Chondrocyte (in vitro differentiated cells): ENCODE measurements around the gene RGMB. TPM values are rescaled to one million over a fixed set of nuclear protein-coding genes. Genes with fewer than 3 reads are reported as not detected.

Experiments used
- DNase-seq: peaks from one replicate; pipeline ENCODE4 v3.0.0; 2021; ENCODE audit warnings: mixed read lengths, low spot score
- H3K27ac Mint-ChIP-seq: one replicate; pipeline ENCODE4 v1.8.0; 2021; ENCODE audit warnings: mild to moderate bottlenecking, moderate library complexity, mixed read lengths; ENCODE audit not compliant: unreplicated experiment
- H3K27me3 Mint-ChIP-seq: 2 replicates; pipeline ENCODE4 v1.8.0; 2021; ENCODE audit warnings: low read depth, mixed read lengths
- H3K36me3 Mint-ChIP-seq: 2 replicates; pipeline ENCODE4 v1.8.0; 2021; ENCODE audit warnings: low read depth, mixed read lengths
- H3K4me1 Mint-ChIP-seq: 2 replicates; pipeline ENCODE4 v1.8.0; 2021; ENCODE audit warnings: low read depth, mild to moderate bottlenecking, mixed read lengths
- H3K4me3 Mint-ChIP-seq: one replicate; pipeline ENCODE4 v1.8.0; 2021; ENCODE audit warnings: mild to moderate bottlenecking, moderate library complexity, mixed read lengths; ENCODE audit not compliant: unreplicated experiment
- H3K9me3 Mint-ChIP-seq: 2 replicates; pipeline ENCODE4 v1.8.0; 2021; ENCODE audit warnings: low read depth, mixed read lengths
- total RNA-seq: library from RNA; stranded (reverse); gene quantifications from 3 replicates; pipeline ENCODE4 v1.2.1, GENCODE V29; 2021
- TF ChIP-seq, protein P1 (sequence below): fragments of 200-600 bp; sonication (generic); IDR thresholded peaks from 2 replicates; pipeline ENCODE4 v1.5.0; 2021; ENCODE audit warnings: antibody characterized with exemption, mild to moderate bottlenecking, moderate library complexity

Gene RGMB
- total RNA-seq, 1 donor from 2014 or later, result 28.5 TPM

DNA sequence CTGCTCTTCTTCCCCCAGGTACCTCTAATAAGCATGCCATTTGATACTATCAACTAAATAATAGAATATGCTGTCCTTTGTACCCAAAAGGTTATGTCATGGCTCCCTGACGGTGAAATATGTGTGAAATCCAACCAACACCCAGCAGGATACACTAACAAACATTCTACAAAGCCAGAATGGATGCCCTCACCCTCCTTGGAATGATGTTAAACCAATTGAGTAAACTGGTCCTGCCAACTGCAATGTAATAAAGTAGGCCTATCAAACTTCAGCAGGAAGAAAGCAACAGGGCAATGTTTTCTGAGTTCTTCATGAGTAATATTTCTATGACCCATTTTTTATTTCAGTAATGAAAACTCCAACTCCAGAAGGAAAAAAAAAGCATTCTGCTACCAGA is 24.9 kb downstream of the RGMB start:
- TF ChIP-seq, protein P1, sequence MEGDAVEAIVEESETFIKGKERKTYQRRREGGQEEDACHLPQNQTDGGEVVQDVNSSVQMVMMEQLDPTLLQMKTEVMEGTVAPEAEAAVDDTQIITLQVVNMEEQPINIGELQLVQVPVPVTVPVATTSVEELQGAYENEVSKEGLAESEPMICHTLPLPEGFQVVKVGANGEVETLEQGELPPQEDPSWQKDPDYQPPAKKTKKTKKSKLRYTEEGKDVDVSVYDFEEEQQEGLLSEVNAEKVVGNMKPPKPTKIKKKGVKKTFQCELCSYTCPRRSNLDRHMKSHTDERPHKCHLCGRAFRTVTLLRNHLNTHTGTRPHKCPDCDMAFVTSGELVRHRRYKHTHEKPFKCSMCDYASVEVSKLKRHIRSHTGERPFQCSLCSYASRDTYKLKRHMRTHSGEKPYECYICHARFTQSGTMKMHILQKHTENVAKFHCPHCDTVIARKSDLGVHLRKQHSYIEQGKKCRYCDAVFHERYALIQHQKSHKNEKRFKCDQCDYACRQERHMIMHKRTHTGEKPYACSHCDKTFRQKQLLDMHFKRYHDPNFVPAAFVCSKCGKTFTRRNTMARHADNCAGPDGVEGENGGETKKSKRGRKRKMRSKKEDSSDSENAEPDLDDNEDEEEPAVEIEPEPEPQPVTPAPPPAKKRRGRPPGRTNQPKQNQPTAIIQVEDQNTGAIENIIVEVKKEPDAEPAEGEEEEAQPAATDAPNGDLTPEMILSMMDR, result no peak
- Mint-ChIP-seq H3K4me1 (peaks cover 20% of the 10 kb centered on the region), H3K27ac (no peak overlapping the region), H3K4me3 (no peak overlapping the region), H3K36me3 (peaks cover 14% of the 10 kb centered on the region), H3K27me3 (no peaks in the 10 kb centered on the region), H3K9me3 (no peaks in the 10 kb centered on the region)
- no peak for DNase-seq

DNA sequence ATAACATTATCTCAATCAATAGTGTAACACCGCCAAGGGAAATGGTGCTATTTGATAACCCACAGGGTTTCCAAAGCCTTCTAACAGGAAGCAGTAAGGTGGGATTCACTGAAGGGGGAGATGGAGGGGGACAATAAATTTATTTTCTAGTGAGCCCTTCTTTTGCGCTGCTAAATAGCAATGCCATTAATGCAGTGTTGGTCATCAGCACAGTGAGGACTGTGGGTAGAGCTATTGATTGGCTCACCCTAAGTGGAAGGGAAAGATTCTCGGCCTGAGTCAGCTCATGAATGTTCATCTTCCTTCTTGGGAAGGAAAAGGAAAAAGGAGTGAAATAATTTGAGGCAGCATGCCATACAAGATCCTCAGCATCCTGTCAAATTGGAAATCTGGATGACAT is 25.4 kb downstream of the RGMB start:
- H3K36me3 Mint-ChIP-seq, result peaks cover 12% of the 10 kb centered on the region
- DNase-seq, result no peak
- H3K27me3 Mint-ChIP-seq, result no peaks in the 10 kb centered on the region
- no peak overlapping the region for H3K27ac Mint-ChIP-seq
- no peak overlapping the region for H3K4me3 Mint-ChIP-seq
- TF ChIP-seq, protein P1, result no peak
- H3K4me1 Mint-ChIP-seq, result peaks cover 20% of the 10 kb centered on the region
- no peaks in the 10 kb centered on the region for H3K9me3 Mint-ChIP-seq

- no peak overlapping the region for H3K4me3 Mint-ChIP-seq
- H3K4me1 Mint-ChIP-seq, result no peaks in the 10 kb centered on the region
- H3K27me3 Mint-ChIP-seq, result no peaks in the 10 kb centered on the region
- H3K9me3 Mint-ChIP-seq, result peaks cover 32% of the 10 kb centered on the region
- TF ChIP-seq, protein P1, result no peak
- no peak for DNase-seq
- no peak overlapping the region for H3K27ac Mint-ChIP-seq
- peaks cover 27% of the 10 kb centered on the region for H3K36me3 Mint-ChIP-seq
Measured at GRCh38 chr5:98804066-98804465, 30.6 kb downstream of the RGMB start.

DNA sequence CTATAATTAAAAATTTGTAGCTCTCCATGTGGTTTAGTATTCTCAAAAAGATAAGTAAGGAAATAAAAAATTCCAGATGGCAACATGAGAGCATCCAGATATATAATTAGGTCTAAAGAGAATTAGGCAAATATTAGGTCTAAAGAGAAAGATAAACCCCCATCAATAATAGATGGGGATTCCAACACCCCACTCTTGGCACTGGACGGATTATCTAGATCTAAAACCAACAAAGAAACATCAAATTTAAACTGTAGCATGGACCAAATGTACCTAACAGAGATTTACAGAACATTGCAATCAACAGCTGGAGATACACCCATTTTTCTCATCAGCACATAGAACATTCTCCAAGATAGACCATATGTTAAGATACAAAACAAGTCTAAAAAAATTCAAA is 31.6 kb downstream of the RGMB start:
- no peak overlapping the region for H3K27ac Mint-ChIP-seq
- no peaks in the 10 kb centered on the region for H3K4me1 Mint-ChIP-seq
- DNase-seq, result no peak
- H3K9me3 Mint-ChIP-seq, result peaks cover 32% of the 10 kb centered on the region
- no peaks in the 10 kb centered on the region for H3K27me3 Mint-ChIP-seq
- H3K36me3 Mint-ChIP-seq, result peaks cover 27% of the 10 kb centered on the region
- TF ChIP-seq, protein P1, result no peak
- H3K4me3 Mint-ChIP-seq, result no peak overlapping the region

DNA sequence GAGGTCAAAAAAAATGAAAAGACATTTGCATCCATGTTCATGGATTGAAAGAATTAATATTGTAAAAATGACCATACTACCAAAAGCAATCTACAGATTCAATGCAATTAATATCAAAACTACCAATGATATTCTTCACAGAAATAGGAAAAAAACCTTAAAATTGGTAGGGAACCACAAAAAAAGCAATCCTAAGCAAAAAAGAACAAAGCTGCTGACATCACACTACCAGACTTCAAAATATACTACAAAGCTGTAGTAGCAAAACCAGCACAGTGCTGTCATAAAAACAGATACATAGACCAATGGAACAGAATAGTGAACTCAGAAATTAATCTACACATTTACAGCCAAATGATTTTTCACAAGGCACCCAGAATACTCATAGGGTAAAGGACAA is 34.3 kb downstream of the RGMB start:
- peaks cover 23% of the 10 kb centered on the region for H3K36me3 Mint-ChIP-seq

More for the DNA sequence above, 34.3 kb downstream of the RGMB start:
- TF ChIP-seq, protein P1, result no peak
- Mint-ChIP-seq H3K27ac (no peak overlapping the region), H3K4me3 (no peak overlapping the region), H3K9me3 (peaks cover 32% of the 10 kb centered on the region), H3K27me3 (no peaks in the 10 kb centered on the region), H3K4me1 (no peaks in the 10 kb centered on the region)
- no peak for DNase-seq
